Subcutaneous abdominal adipose tissue (tissue), 5 donors: ENCODE data around the gene C1orf210.

Experiments
- H3K27ac ChIP-seq: one replicate; pipeline ENCODE4 v1.7.0; 2013; ENCODE audit warnings: low read depth, mild to moderate bottlenecking, inconsistent platforms, low read length, moderate library complexity
- H3K27me3 ChIP-seq, 5 donors: one replicate each; pipeline ENCODE4 v1.7.0; 2013; ENCODE audit warnings: low read length in 5 of 5, inconsistent platforms in 1 of 5; ENCODE audit not compliant: control insufficient read depth in 5 of 5, insufficient read depth in 4 of 5
- H3K36me3 ChIP-seq, 5 donors: one replicate each; pipeline ENCODE4 v1.7.0; 2013; ENCODE audit warnings: low read length in 5 of 5; ENCODE audit not compliant: control insufficient read depth in 5 of 5, insufficient read depth in 5 of 5
- H3K4me1 ChIP-seq, 5 donors: one replicate each; pipeline ENCODE4 v1.7.0; 2013; ENCODE audit warnings: low read length in 5 of 5, mild to moderate bottlenecking in 3 of 5, moderate library complexity in 1 of 5; ENCODE audit not compliant: control insufficient read depth in 5 of 5, insufficient read depth in 5 of 5
- H3K4me3 ChIP-seq, 5 donors: one replicate each; pipeline ENCODE4 v1.7.0; 2013; ENCODE audit warnings: low read length in 5 of 5, low read depth in 1 of 5
- H3K9ac ChIP-seq, 5 donors: one replicate each; pipeline ENCODE4 v1.7.0; 2013; ENCODE audit warnings: low read length in 5 of 5, mild to moderate bottlenecking in 4 of 5, moderate library complexity in 3 of 5
- H3K9me3 ChIP-seq, 5 donors: one replicate each; pipeline ENCODE4 v1.7.0; 2013; ENCODE audit warnings: low read length in 5 of 5; ENCODE audit not compliant: control insufficient read depth in 5 of 5
- donor health status: healthy.
- donor health status: healthy.
- donor health status: healthy.
- donor health status: healthy.
- donor health status: healthy.

C1orf210 gene

DNA sequence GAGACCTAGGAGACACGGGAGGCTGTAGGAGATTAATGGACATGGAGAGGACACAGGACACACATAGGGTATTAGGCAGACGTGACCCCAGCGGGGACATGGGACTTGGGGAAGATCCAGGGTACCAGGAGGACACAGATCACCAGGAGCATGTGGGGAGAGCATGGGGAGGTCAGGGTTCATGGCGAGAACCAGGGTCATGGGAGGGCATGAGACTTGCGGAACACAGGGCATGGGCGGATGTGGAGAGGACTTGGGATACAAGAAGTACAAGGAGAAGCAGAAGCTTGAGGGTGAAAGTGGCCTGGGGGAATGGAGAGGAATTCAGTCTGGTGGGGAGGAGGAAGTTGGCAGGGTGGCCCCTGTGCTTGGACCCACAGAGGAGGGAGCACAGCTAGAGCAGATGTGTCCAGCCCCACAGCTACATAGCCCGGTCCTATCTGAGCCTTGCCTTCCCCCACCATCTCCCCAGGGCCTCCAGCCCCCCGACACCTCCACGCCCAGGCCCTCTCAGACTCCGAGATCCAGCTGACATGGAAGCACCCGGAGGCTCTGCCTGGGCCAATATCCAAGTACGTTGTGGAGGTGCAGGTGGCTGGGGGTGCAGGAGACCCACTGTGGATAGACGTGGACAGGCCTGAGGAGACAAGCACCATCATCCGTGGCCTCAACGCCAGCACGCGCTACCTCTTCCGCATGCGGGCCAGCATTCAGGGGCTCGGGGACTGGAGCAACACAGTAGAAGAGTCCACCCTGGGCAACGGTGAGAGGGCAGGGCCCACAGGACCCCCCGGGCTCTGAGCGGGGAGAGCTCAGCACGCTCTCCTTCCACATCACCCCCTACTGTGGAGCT, 27.5 kb upstream of the C1orf210 start:
- Histone ChIP-seq H3K27ac (no peak overlapping the region), H3K9ac (no peak overlapping the region), H3K9me3 (no peaks in the 10 kb centered on the region), H3K4me1 (peaks cover 9 to 63% (median 40%) of the 10 kb centered on the region in 5 donors), H3K4me3 (no peak overlapping the region), H3K36me3 (peaks cover 0 to 69% (median 53%) of the 10 kb centered on the region in 5 donors), H3K27me3 (no peaks in the 10 kb centered on the region)

DNA sequence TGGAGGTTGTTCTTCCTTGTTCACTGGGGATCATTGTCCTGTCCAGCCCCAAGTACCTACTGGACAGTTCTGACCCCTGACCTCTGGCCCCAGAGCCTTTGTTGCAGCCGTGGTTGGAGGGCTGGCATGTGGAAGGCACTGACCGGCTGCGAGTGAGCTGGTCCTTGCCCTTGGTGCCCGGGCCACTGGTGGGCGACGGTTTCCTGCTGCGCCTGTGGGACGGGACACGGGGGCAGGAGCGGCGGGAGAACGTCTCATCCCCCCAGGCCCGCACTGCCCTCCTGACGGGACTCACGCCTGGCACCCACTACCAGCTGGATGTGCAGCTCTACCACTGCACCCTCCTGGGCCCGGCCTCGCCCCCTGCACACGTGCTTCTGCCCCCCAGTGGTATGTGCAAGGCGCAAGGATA, 26.8 kb upstream of the C1orf210 start:
- no peak overlapping the region for H3K4me3 ChIP-seq
- no peak overlapping the region for H3K9ac ChIP-seq
- peaks cover 6 to 56% (median 38%) of the 10 kb centered on the region in 5 donors for H3K4me1 ChIP-seq
- H3K9me3 ChIP-seq = no peaks in the 10 kb centered on the region
- no peak overlapping the region for H3K27ac ChIP-seq
- H3K27me3 ChIP-seq = no peaks in the 10 kb centered on the region
- H3K36me3 ChIP-seq = peaks cover 0 to 68% (median 55%) of the 10 kb centered on the region in 5 donors

DNA sequence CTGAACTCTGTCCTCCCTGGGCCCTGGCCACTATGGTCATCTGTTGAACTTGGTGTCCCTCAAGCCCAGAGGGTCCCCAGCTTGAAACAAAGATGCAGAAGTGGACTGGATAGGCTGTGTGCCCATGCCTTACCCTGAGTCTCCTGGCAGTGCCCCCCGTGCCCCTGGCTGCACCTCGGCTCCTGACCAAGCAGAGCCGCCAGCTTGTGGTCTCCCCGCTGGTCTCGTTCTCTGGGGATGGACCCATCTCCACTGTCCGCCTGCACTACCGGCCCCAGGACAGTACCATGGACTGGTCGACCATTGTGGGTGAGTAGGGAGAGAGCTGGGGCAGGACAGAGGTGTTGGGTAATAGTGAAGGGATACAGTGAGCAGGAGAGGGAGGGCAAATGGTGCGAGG, 26.1 kb upstream of the C1orf210 start:
- H3K9ac ChIP-seq = no peak overlapping the region
- no peaks in the 10 kb centered on the region for H3K9me3 ChIP-seq
- no peak overlapping the region for H3K27ac ChIP-seq
- H3K36me3 ChIP-seq = peaks cover 0 to 68% (median 58%) of the 10 kb centered on the region in 5 donors
- H3K27me3 ChIP-seq = no peaks in the 10 kb centered on the region
- H3K4me1 ChIP-seq = peaks cover 6 to 51% (median 32%) of the 10 kb centered on the region in 5 donors
- no peak overlapping the region for H3K4me3 ChIP-seq

DNA sequence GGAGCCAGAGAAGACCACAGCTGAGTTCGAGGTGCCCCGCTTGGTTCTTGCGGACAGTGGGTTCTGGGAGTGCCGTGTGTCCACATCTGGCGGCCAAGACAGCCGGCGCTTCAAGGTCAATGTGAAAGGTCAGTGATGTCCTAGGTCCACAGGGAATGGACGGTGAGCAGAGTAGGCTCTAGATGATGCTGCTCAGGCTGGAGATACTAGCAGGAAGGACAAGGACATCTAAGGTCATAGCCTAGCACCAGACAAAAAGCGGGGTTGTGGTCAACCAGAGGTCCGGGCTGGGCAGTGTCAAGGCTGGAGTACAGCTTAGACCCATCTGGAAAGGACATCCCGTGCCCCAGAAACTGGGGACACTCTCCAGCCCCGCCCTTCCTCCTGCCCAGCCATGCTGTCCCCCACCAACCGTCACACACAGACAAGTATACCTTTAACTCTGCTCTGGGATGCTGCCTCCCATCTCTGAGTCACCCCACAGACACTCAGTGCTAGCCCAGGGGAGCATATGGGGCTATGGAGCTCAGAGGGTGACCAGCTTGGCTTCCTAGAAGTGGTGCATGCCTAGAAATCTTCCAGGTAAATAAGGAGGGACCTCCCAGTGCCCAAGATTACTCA, 24.1 kb upstream of the C1orf210 start:
- no peak overlapping the region for H3K4me3 ChIP-seq
- peaks cover 0 to 68% (median 63%) of the 10 kb centered on the region in 5 donors for H3K36me3 ChIP-seq
- no peak overlapping the region for H3K9ac ChIP-seq
- H3K27me3 ChIP-seq = no peaks in the 10 kb centered on the region
- H3K27ac ChIP-seq = no peak overlapping the region
- H3K9me3 ChIP-seq = no peaks in the 10 kb centered on the region
- peaks cover 3 to 55% (median 30%) of the 10 kb centered on the region in 5 donors for H3K4me1 ChIP-seq

DNA sequence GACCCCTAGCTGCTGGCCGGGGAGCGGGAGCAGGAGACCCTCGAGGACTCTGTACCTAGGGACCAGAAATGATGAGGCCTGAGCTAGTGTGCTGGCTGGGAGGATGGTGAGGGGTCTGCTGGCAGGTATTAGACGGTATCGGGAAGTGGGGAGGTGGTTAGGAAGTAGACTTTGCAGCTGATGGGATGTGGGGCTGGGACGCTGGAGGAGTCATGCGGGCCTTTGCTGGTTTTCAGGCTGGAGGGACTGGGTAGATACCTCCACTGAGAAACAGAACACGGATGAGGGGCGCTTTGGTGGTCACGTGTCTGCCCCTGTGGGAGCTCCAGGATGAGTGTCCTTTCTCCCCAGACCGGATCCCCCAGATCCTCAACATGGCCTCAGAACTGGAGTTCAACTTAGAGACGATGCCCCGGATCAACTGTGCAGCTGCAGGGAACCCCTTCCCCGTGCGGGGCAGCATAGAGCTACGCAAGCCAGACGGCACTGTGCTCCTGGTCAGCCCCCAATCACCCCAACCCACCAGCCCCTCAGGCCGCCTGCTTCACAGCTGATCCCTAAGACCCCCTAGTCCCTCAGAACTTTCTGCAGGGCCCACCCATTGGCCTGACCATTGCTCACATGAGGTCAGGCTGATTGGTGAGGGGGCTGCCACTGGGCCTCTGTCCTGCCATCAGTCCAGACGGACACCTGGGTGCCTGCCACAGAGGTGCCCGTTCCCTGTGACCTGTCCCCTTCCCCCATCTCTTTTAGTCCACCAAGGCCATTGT, 23.4 kb upstream of the C1orf210 start:
- Histone ChIP-seq H3K27ac (no peak overlapping the region), H3K9ac (no peak overlapping the region), H3K9me3 (no peaks in the 10 kb centered on the region), H3K36me3 (peaks cover 0 to 67% (median 63%) of the 10 kb centered on the region in 5 donors), H3K27me3 (no peaks in the 10 kb centered on the region), H3K4me3 (no peak overlapping the region), H3K4me1 (peaks cover 5 to 56% (median 37%) of the 10 kb centered on the region in 5 donors)

DNA sequence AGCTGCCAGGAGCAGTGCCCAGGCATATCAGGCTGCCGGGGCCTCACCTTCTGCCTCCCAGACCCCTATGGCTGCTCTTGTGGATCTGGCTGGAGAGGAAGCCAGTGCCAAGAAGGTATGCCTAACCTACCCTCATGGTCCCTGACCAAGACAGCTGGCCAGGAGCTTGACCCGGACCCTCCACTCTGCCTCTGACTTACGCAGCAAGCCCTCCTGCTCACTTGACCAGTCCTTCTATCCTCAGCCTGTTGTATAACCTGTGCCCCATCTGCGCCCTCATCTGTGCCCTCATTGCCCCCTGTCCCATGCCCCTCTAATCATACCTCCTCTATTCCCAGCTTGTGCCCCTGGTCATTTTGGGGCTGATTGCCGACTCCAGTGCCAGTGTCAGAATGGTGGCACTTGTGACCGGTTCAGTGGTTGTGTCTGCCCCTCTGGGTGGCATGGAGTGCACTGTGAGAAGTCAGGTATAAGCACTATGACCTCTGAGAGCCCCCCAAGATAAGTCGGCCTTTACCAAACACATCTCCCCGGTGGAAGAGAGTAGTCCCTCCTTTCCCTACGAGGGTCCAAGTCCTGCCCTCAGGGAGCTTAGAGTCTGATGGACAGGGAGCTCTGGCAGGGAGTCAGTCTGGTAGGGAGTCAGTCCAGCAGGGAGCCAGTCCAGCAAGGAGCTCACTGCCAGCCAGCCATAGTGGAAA, 22.2 kb upstream of the C1orf210 start:
- no peak overlapping the region for H3K4me3 ChIP-seq
- H3K9me3 ChIP-seq = no peaks in the 10 kb centered on the region
- H3K4me1 ChIP-seq = peaks cover 4 to 58% (median 42%) of the 10 kb centered on the region in 5 donors
- H3K36me3 ChIP-seq = peaks cover 0 to 55% (median 51%) of the 10 kb centered on the region in 5 donors
- H3K9ac ChIP-seq = no peak overlapping the region
- no peaks in the 10 kb centered on the region for H3K27me3 ChIP-seq
- H3K27ac ChIP-seq = no peak overlapping the region

DNA sequence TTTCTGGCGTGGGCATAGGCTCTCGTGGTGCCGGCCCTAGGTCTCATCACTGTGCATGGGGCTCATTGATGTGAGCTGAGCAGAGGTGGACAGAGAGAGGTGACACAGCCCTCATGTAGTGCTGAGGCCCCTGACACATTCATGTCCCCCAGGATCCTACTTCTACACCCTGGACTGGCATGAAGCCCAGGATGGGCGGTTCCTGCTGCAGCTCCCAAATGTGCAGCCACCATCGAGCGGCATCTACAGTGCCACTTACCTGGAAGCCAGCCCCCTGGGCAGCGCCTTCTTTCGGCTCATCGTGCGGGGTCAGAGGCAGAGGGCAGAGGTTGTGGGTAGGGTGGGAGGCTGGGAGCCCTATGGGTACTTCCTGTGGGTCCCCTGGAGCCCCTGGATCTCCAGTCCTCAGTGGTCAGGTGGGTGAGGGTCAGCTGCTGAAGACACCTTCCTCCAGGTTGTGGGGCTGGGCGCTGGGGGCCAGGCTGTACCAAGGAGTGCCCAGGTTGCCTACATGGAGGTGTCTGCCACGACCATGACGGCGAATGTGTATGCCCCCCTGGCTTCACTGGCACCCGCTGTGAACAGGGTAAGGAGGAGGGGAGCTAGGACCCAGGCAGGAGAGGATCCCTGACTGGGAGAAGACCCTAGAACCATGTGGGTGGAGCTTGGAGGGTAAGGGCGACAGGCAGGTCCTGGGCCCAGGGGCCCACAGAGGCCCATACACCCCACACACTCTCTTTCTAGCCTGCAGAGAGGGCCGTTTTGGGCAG, 21.5 kb upstream of the C1orf210 start:
- H3K4me1 ChIP-seq = peaks cover 5 to 57% (median 44%) of the 10 kb centered on the region in 5 donors
- H3K9ac ChIP-seq = no peak overlapping the region
- no peak overlapping the region for H3K27ac ChIP-seq
- H3K4me3 ChIP-seq = no peak overlapping the region
- peaks cover 0 to 47% (median 44%) of the 10 kb centered on the region in 5 donors for H3K36me3 ChIP-seq
- no peaks in the 10 kb centered on the region for H3K9me3 ChIP-seq
- H3K27me3 ChIP-seq = no peaks in the 10 kb centered on the region

DNA sequence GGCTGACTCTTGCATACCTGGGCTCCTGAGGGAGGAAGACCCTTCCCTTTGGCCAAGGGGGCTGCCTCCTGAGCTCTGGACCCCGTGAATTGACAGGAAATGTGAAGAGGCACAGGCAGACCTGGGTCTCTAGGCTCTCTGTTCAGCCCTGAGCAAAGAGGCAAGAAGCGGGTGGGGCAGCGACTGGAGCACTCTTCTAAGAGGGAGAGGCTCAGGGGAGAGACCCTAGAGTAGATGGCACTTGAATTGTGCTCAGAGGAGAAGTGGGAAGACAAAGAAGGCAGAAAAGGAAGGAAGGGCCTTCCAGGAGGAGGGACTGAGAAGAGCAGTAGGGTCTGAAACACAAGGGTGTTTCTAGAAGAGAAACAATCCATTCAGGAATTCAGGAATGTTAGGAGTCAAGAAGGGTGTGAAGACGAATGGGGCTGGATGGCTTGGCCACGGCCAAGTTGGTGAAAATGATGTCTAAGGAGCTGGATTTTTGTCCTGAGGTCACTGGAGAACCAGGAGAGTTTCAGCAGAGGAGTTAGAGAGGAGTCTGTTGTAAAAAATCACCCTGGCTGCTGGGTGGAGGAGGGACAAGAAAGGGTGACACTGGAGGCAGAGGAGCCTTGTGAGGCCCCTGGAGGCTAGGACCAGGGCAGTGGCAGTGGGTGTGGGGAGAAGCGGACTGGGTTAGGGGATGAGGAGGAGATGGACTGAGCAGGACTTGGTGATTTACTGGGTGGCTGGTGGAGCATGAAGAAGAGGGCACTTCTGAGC, 20.7 kb upstream of the C1orf210 start:
- Histone ChIP-seq H3K4me3 (no peak overlapping the region), H3K4me1 (peaks cover 5 to 50% (median 37%) of the 10 kb centered on the region in 5 donors), H3K27me3 (no peaks in the 10 kb centered on the region), H3K27ac (no peak overlapping the region), H3K9ac (no peak overlapping the region), H3K9me3 (no peaks in the 10 kb centered on the region), H3K36me3 (peaks cover 0 to 42% (median 37%) of the 10 kb centered on the region in 5 donors)
